Measurements from ENCODE around the gene DNAJC27.

Gene DNAJC27

GRCh38 chr2:24903161-24904103 lies 68.3 kb downstream of the DNAJC27 start:
- no peak for FAIRE-seq

GRCh38 chr2:24899361-24899910 lies 72.3 kb downstream of the DNAJC27 start:
- FAIRE-seq = no peak

- FAIRE-seq = no peak
These were observed 73.3 kb downstream of the DNAJC27 start for GRCh38 chr2:24898122-24899109.

- no peak for FAIRE-seq
These were observed 77.0 kb downstream of the DNAJC27 start for GRCh38 chr2:24894750-24895149.

GRCh38 chr2:24893934-24894333 lies 77.8 kb downstream of the DNAJC27 start:
- FAIRE-seq = no peak
